Aorta (tissue), 5 donors: ENCODE results near the gene DLG1. TPM values are rescaled to one million over a fixed set of nuclear protein-coding genes. Genes with fewer than 3 reads are reported as not detected.

Source experiments
- ATAC-seq: fragments of 200-7000 bp; cut with Tn5 transposase; one replicate; pipeline ENCODE4 v1.9.1; 2022; ENCODE audit warnings: moderate library complexity; ENCODE audit not compliant: low FRiP score
- DNase-seq, 2 donors: peaks; one replicate each; pipeline ENCODE4 v3.0.0-alpha.2; 2020
- H3K27ac ChIP-seq, 2 donors: one replicate each; pipeline ENCODE4 v1.5.1; 2013; ENCODE audit warnings: low read length in 2 of 2, mild to moderate bottlenecking in 2 of 2, moderate library complexity in 2 of 2, control low read depth in 1 of 2, inconsistent platforms in 1 of 2, low read depth in 1 of 2
- H3K27me3 ChIP-seq, 2 donors: one replicate each; pipeline ENCODE4 v1.6.1; 2013; ENCODE audit warnings: control low read depth in 1 of 2, low read length in 1 of 2, mild to moderate bottlenecking in 1 of 2, moderate library complexity in 1 of 2; ENCODE audit not compliant: insufficient read depth in 2 of 2, control insufficient read depth in 1 of 2
- H3K36me3 ChIP-seq, 2 donors: one replicate each; pipeline ENCODE4 v1.6.1; 2013; ENCODE audit warnings: control low read depth in 1 of 2, low read length in 1 of 2, mild to moderate bottlenecking in 1 of 2; ENCODE audit not compliant: insufficient read depth in 2 of 2, control insufficient read depth in 1 of 2
- H3K4me1 ChIP-seq, 2 donors: one replicate each; pipeline ENCODE4 v1.6.1; 2013; ENCODE audit warnings: low read length in 2 of 2, control low read depth in 1 of 2, mild to moderate bottlenecking in 1 of 2, moderate library complexity in 1 of 2; ENCODE audit not compliant: insufficient read depth in 2 of 2, control insufficient read depth in 1 of 2
- H3K4me3 ChIP-seq, 2 donors: one replicate each; pipeline ENCODE4 v1.5.1; 2013; ENCODE audit warnings: low read length in 2 of 2, control low read depth in 1 of 2, mild to moderate bottlenecking in 1 of 2
- H3K9me3 ChIP-seq: one replicate; pipeline ENCODE4 v1.6.1; 2013; ENCODE audit warnings: mild to moderate bottlenecking, low read length; ENCODE audit not compliant: control insufficient read depth
- WGBS, 2 donors: extraction: QIAGEN DNeasy Blood & Tissue Kit; methylation state at CpG; one replicate each; pipeline ENCODE4 v1.1.7; 2013; 5-methylcytosine and 5-hydroxymethylcytosine counted together
- intact Hi-C, 2 donors: fragments of 100-400 bp; cut with DNase I; formaldehyde crosslinking; loops; one replicate each; pipeline versions ENCODE4 v1.14.2 to v1.15.0; 2022
- long read RNA-seq, 2 donors: library from polyadenylated mRNA; unstranded; transcript quantifications; one replicate each; pipeline ENCODE4 v2.0.0, GENCODE V29; 2020 to 2021
- polyA plus RNA-seq, 2 donors: library from polyadenylated mRNA; stranded (reverse); fragments of 200-250 nt; gene quantifications; one replicate each; pipeline ENCODE4 v1.2.3, GENCODE V29; 2013
- total RNA-seq, 2 donors: library from RNA; stranded (reverse); fragmentation: NEBNext Ultra II Directional; extraction: Animal tissue kit (Norgen Biotek cat#: 25700); gene quantifications; one replicate each; pipeline ENCODE4 v1.2.1, GENCODE V29; 2021
- donor health status: healthy with polysubstance abuse.
- donor health status: Bipolar disorder and iron deficiency.
- donor health status: DM: no; HTN: no; CAD: no.
- donor health status: DM: no; HTN: no; CAD: no.
- donor health status: DM: yes; HTN: yes; CAD: no.

Gene DLG1
- total RNA-seq (100 to 1,000 TPM in 1 of 2 donors, 10 to 100 TPM in 1; 68.8 to 100 TPM), polyA plus RNA-seq (10 to 100 TPM; 21.2 to 35.1 TPM)
- long read RNA-seq, donor 1, partial matches to known transcripts = 2 of 11 reads
- long read RNA-seq, donor 1, other reads (novel, unspliced or antisense) = 8 of 11 reads
- long read RNA-seq, donor 2, partial matches to known transcripts = 11 of 40 reads
- long read RNA-seq, donor 2, other reads (novel, unspliced or antisense) = 28 of 40 reads

DNA sequence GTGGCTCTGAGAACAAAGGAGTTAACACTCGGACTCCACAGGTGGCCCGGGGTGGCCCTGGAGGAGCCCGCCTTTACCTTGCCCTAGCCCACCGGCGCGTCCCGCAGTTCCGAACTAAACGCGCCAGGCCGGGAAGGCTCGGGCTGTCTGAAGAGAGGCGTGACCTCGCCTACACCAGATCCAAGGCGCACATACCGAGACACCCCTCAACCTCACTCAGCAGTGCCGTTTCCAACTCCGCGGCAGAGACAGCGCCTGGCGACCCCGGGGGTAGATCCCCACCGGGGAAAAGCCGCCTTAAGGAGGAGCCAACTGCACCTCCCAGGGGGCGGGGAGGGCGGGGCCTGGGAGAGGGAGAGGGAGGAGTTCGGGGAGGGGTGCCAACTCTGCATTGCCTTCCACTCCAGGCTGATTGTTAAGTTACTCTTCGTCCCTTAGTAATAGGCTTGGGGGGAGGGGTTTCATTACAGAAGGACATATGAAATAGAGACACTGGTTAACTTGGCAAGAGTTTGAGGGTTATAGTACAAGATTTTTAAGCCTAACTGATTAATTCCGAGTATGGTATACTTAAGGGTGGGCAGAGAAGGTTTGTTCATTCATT lies at the start of gene DLG1:
Gene DLG1, minus strand, starts transcription at position 272 of the 604 bp plus-strand sequence. CDS start 1,408 bp downstream, outside the sequence.
- Histone ChIP-seq H3K27ac (peak within 1 kb of the TSS in 1 of 2 donors; percentile 82), H3K9me3 (no peaks in the 10 kb centered on the region), H3K27me3 (no peaks in the 10 kb centered on the region), H3K4me1 (no peaks in the 10 kb centered on the region), H3K4me3 (peak within 1 kb of the TSS; percentile 88 to 99), H3K36me3 (no peaks in the 10 kb centered on the region)
- 0% methylated on average over 29 of the region's 29 CpGs for WGBS, 2 donors
- DNase-seq = peak; percentile 91 to 95
- ATAC-seq = peak; percentile 88
- intact Hi-C loops = no loop called here

DNA sequence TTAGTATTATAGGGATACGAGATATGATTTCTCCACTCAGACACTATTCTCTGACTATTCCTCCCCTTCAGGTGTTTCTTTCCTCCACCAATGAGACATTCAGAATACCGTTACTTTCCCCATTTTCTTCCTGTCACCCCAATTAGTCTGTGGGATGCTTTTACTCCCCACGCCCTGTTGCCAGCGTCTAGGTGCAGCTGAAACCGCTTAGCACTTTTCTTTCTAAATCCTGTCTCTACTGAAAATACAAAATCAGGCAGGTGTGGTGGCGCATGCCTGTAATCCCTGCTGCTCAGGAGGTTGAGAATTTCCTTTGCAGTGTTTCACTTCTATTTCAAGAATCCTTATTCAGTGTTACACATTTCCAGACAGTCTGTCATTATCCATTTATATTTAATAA lies 49.6 kb upstream of the DLG1 start:
- ATAC-seq = no peak
- H3K4me3 ChIP-seq = no peak overlapping the region
- H3K4me1 ChIP-seq = no peaks in the 10 kb centered on the region
- intact Hi-C loops = no loop called here
- 95 to 97% methylated on average over 6 of the region's 6 CpGs for WGBS, 2 donors
- DNase-seq = no peak
- no peaks in the 10 kb centered on the region for H3K36me3 ChIP-seq
- H3K27me3 ChIP-seq = no peaks in the 10 kb centered on the region
- no peaks in the 10 kb centered on the region for H3K9me3 ChIP-seq
- H3K27ac ChIP-seq = no peak overlapping the region

DNA sequence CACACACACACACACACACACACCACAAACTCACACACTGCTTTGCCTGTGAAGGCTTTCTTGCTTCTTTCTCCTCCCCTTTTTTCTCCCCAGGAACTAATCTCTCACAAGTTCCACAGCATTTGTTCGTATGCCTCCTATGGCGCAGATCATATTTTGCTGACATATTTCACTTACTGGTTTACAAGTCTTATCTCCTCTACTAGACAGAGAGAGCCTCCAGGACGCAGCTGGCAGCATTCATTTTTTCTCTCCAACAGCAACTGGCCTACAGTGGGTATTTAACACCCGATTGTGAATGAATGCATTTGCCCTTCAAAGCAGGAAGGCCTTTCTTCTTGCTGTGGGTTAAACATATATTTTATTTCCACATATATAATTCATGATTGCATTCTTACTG lies 47.0 kb upstream of the DLG1 start:
- intact Hi-C loops = no loop called here
- 83 to 84% methylated on average over 4 of the region's 4 CpGs for WGBS, 2 donors
- ATAC-seq (no peak), DNase-seq (no peak)
- no peak overlapping the region for H3K4me3 ChIP-seq
- no peak overlapping the region for H3K27ac ChIP-seq
- H3K36me3 ChIP-seq = no peaks in the 10 kb centered on the region
- H3K4me1 ChIP-seq = no peaks in the 10 kb centered on the region
- no peaks in the 10 kb centered on the region for H3K27me3 ChIP-seq
- no peaks in the 10 kb centered on the region for H3K9me3 ChIP-seq

DNA sequence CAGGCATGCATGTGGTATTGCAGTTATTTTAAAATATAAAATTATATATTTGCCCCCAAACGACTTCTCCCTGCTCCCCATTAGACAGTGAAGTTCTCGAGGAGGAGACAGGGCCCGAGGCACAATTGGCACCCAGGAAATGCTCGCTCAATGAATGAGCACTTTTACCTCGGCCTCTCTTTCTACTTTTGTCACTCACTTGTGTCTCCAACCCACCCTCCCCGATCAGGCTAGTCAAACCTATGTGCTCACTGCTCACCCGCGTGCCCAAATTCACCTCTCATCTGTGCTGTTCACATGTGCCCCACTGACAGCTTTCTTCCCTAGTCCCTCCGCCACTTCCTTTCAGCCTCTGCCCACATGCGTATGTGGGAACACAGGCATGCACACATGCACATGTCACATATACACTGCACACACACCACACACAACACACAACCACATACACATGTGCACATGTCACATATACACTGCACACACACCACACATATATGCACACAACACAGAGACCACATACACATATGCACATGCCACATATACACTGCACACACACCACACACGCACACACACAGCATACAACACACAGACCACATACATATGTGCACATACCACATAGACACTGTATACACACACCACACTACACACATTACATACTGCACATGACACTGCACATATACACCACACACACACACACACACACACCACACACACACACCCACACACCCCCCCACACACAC lies 46.3 kb upstream of the DLG1 start:
- Histone ChIP-seq H3K27ac (no peak overlapping the region), H3K9me3 (no peaks in the 10 kb centered on the region), H3K36me3 (no peaks in the 10 kb centered on the region), H3K4me3 (no peak overlapping the region), H3K27me3 (no peaks in the 10 kb centered on the region), H3K4me1 (no peaks in the 10 kb centered on the region)
- ATAC-seq (peak; percentile 29), DNase-seq (no peak)
- WGBS, 2 donors = 92 to 93% methylated on average over 11 of the region's 11 CpGs
- intact Hi-C loops = no loop called here

DNA sequence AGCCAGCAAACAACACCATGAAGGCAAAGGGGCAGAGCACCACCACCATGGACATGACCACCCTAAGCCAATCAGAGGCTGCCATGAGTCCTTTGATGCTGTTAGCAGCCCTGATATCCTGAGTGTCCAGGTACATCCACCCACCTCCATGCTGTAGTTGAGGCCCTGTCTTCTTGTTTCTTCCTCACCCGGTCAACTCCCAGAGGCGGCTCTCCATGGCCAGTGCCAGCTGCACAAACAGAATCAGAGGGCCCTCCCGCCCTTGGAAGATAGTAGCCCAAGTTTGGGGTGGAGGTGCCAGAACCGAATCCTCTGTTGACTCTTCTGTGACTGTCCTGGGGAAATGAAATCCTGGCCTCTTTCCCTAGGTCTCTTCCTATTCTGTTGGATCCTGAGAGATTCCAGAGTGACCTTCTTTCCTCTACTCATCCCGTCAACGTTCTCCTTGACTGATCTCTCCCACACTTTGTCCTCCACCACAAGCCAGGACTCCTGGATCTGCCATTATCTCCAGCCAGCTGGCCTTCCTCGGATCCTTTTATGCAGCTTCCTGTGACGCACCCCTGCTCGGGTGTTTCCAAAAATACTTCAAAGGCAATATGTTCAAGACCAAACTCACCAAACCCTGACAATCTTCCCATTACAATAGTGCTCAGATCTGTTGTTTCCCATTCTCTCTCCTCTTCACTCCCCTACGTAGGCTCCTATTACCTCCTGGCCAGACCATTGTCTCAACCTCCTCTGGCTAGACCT lies 45.4 kb upstream of the DLG1 start:
- DNase-seq = no peak
- no peaks in the 10 kb centered on the region for H3K36me3 ChIP-seq
- intact Hi-C loops = no loop called here
- WGBS, 2 donors = 84 to 88% methylated on average over 10 of the region's 10 CpGs
- no peak overlapping the region for H3K27ac ChIP-seq
- no peaks in the 10 kb centered on the region for H3K4me1 ChIP-seq
- H3K4me3 ChIP-seq = no peak overlapping the region
- no peaks in the 10 kb centered on the region for H3K9me3 ChIP-seq
- H3K27me3 ChIP-seq = no peaks in the 10 kb centered on the region
- ATAC-seq = no peak

DNA sequence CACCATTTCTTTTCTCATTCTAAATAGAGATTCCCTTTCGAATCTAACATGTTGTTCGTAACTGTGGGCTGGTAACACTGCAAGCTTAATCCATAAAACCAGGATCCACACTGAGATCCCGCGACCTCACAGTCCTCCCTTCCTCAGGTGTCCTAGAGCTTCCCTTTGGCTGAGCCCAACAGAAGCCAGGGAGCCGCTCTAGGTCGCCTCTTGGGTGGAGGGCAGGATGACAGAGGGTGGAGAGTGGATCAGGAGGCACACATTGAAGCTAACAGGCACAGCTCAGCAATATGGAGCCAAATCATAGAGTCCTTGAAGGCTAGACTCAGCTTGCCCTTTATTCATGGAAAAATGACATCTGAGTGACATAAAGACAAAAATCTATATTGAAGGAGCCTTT lies 44.7 kb upstream of the DLG1 start:
- no peaks in the 10 kb centered on the region for H3K9me3 ChIP-seq
- no peaks in the 10 kb centered on the region for H3K36me3 ChIP-seq
- ATAC-seq (no peak), DNase-seq (no peak)
- no peaks in the 10 kb centered on the region for H3K27me3 ChIP-seq
- no peak overlapping the region for H3K27ac ChIP-seq
- no peak overlapping the region for H3K4me3 ChIP-seq
- WGBS, 2 donors = 88 to 99% methylated on average over 6 of the region's 6 CpGs
- no peaks in the 10 kb centered on the region for H3K4me1 ChIP-seq
- intact Hi-C loops = no loop called here

DNA sequence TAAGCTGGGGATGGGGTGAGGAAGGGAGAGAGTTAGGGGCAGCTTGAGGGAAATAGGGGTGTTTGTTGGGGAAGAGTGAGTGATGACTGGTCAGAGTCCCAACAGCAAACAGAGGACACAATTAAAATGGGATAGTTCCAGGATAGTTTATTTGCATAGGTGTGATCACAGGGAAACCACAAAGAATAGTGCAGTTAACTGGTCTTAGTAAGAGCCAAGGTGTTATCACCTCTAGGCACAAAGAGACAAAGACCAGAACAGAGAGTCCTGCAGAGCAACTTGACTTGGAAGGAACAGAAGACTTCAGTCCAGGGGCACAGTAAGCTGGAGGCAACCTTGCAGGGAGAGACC lies 42.1 kb upstream of the DLG1 start:
- no peaks in the 10 kb centered on the region for H3K4me1 ChIP-seq
- H3K4me3 ChIP-seq = no peak overlapping the region
- intact Hi-C loops = no loop called here
- no peak for DNase-seq
- H3K27ac ChIP-seq = no peak overlapping the region
- H3K36me3 ChIP-seq = no peaks in the 10 kb centered on the region
- no peak for ATAC-seq
- no peaks in the 10 kb centered on the region for H3K9me3 ChIP-seq
- no peaks in the 10 kb centered on the region for H3K27me3 ChIP-seq

DNA sequence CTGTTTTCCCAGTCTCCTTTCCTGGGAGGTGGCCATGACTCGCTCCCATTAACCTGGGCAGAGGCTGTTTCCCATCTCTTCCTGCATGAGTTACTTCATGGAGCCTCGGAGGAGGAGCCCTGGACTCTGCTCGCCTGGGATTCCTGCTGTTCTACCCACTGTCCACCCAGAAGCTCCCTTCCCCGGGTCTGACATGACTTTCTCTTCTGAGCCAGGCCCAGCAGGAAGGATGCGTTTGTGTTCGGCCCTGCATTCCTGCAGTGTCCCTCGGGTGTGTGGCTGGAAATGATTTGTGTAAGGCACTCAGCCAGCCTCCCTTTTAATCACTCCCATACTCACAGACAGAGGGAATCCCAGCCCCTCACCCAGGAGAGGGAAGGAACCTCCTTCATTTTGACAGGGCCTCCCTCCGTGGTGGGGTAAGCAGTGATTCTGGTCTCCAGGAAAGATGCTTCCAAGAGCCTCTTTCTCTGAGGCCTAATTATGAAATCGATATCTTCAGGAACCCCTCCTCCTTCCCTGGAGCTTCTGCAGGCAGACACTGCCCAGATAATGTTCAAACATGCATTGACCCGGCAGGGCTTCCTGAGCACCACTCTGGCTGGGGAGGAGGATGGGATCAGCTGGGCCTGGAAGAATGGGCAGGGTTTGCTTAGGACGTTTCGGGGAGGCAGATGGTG lies 41.6 kb upstream of the DLG1 start:
- intact Hi-C loops = no loop called here
- no peak for ATAC-seq

More for the DNA sequence above, 41.6 kb upstream of the DLG1 start:
- no peaks in the 10 kb centered on the region for H3K9me3 ChIP-seq
- peak in 1 of 2 donors; percentile 34 for DNase-seq
- H3K27ac ChIP-seq = no peak overlapping the region
- no peak overlapping the region for H3K4me3 ChIP-seq
- H3K27me3 ChIP-seq = no peaks in the 10 kb centered on the region
- WGBS, 2 donors = 70 to 74% methylated on average over 12 of the region's 12 CpGs
- H3K4me1 ChIP-seq = no peaks in the 10 kb centered on the region
- no peaks in the 10 kb centered on the region for H3K36me3 ChIP-seq
